RWPE1 (cell line): ENCODE results near the gene SEPHS1.
"Not testable (repeated sequence)": the region's sequence is repeated elsewhere in the genome, so short reads cannot be mapped to it uniquely, and the experiment has no call there.

Experiments
- CTCF ChIA-PET: fragments of 350-600 bp; sonication (Branson Sonifier 250); formaldehyde crosslinking; extraction: SDS; loops from one replicate; lab custom pipeline; 2021; lab: Yijun Ruan, JAX
- POLR2A ChIA-PET: fragments of 400-600 bp; formaldehyde crosslinking; extraction: SDS; loops from one replicate; lab custom pipeline; 2020; ENCODE audit warnings: antibody characterized with exemption; ENCODE audit not compliant: low non-redundant PET; lab: Yijun Ruan, JAX
- DNase-seq: peaks from one replicate; pipeline ENCODE4 v3.0.0; 2012; ENCODE audit warnings: low spot score
- H3K27ac ChIP-seq: fragments of 450-650 bp; 2 replicates; pipeline ENCODE4 v1.5.1; 2017
- TF ChIP-seq, protein P1 (sequence below): fragments of 450-650 bp; conservative IDR thresholded peaks from 2 replicates; pipeline ENCODE4 v1.5.1; 2017; ENCODE audit warnings: low read depth, mild to moderate bottlenecking

Gene SEPHS1

DNA sequence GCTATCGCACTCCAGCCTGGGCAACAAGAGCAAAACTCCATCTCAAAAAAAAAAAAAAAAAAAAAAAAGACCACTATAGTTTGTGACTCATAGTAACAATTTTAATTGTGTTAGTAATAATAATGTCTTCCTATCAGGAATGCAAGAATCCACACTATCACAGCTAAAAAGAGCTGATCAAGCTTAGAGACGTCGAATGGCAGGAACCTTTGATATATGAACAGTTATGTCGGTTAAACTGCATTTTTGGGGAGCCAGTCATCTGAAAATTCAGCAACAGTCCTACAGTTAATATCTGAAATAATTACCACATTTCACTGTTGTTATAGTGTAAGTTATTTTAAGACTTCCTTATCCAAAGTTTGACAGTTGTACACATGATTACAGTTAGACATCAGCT, 57.0 kb downstream of the SEPHS1 start:
- POLR2A ChIA-PET = no interaction called here

DNA sequence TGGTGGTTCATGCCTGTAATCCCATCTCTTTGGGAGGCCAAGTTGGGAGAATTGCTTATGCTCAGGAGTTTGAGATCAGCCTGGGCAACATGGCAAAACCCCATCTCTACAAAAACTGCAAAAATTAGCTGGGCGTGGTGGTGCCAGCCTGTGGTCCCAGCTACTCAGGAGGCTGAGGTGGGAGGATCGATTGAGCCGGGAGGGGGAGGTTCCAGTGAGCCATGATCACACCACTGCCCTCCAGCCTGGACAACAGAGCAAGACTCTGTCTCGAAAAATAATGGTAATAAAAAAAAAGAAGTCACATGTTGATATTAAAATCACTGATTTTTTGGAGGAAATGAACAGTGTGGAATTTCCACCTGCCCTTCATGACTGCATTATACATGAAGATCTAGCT, 64.0 kb downstream of the SEPHS1 start:
- ChIA-PET CTCF (interaction anchor here (0.7 kb wide), 1 partner anchor 13 kb away, joined by 7 read pairs; no protein-coding TSS in a partner anchor), POLR2A (no interaction called here)
- H3K27ac ChIP-seq = no peak overlapping the region
- no peak for DNase-seq
- TF ChIP-seq, protein P1, sequence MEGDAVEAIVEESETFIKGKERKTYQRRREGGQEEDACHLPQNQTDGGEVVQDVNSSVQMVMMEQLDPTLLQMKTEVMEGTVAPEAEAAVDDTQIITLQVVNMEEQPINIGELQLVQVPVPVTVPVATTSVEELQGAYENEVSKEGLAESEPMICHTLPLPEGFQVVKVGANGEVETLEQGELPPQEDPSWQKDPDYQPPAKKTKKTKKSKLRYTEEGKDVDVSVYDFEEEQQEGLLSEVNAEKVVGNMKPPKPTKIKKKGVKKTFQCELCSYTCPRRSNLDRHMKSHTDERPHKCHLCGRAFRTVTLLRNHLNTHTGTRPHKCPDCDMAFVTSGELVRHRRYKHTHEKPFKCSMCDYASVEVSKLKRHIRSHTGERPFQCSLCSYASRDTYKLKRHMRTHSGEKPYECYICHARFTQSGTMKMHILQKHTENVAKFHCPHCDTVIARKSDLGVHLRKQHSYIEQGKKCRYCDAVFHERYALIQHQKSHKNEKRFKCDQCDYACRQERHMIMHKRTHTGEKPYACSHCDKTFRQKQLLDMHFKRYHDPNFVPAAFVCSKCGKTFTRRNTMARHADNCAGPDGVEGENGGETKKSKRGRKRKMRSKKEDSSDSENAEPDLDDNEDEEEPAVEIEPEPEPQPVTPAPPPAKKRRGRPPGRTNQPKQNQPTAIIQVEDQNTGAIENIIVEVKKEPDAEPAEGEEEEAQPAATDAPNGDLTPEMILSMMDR = no peak

More for the DNA sequence above, 57.0 kb downstream of the SEPHS1 start:
- TF ChIP-seq, protein P1 = no peak
- CTCF ChIA-PET = no interaction called here
- DNase-seq = no peak
- H3K27ac ChIP-seq = no peak overlapping the region

DNA sequence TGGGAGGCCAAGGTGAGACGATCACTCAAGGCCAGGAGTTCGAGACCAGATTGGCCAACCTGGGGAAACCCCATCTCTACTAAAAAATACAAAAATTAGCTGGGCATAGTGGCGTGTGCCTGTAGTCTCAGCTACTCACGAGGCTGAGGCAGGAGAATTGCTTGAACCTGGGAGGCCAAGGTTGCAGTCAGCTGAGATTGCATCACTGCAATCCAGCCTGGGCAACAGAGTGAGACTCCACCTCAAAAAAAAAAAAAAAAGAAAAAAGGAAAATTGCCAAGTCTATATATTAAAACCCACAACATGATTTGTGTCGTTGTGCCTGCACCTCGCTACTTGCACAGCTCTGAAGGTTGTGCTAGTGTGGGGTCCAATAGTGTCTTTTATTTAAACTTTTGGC, 65.7 kb downstream of the SEPHS1 start:
- DNase-seq, CTCF ChIA-PET, H3K27ac ChIP-seq, POLR2A ChIA-PET: not testable (repeated sequence)

DNA sequence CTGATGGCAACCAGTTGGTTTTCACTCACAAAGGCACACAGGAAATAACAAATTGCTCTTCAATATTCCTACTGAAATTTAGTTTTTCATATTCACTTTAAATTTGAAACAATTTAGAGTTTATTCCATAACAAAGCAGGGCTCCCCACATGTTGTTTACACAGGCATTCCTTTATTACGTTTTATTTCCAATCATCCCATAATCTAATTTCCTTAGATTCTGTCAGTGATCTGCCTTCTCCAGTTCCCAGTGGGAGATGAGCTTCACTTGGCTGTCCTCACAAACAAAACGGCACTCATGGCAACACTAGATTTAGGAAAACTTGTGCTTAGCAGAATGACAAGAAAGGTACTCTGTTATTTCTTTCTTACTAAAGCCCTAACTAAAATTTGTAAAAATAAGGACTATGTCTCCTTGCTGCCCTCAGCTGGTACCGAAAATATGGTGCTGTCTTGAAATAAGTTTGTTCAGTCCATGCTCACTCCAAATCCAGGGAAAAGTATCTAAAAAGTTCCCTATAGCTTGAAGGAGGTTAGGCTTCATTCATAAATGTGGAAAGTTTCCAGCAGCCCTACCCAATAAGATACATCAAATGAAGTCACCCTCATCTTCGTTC, 71.2 kb downstream of the SEPHS1 start:
- ChIA-PET CTCF (interaction anchor here (0.6 kb wide), 2 partner anchors 18 to 108 kb away, joined by 3 to 4 read pairs; no protein-coding TSS in a partner anchor), POLR2A (interaction anchor here (0.7 kb wide), 1 partner anchor 13 kb away, joined by 3 read pairs; no protein-coding TSS in a partner anchor)
- DNase-seq = no peak
- TF ChIP-seq, protein P1 = no peak
- H3K27ac ChIP-seq = no peak overlapping the region

DNA sequence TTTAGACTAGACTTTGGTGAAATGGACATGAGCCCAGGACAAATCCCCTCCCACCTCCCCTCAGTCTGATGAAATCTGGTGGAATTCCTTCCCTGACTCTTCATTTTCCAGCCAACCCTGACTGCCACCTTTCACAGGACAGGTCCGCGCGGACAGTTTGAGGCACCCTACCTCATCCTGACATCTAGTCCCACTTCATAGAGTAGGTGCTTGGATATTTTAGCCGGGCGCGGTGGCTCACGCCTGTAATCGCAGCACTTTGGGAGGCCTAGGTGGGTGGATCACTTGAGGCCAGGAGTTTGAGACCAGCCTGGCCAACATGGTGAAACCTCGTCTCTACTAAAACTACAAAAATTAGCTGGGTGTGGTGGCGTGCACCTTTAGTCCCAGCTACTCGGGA, 71.9 kb downstream of the SEPHS1 start:
- H3K27ac ChIP-seq, DNase-seq, CTCF ChIA-PET, POLR2A ChIA-PET: not testable (repeated sequence)

DNA sequence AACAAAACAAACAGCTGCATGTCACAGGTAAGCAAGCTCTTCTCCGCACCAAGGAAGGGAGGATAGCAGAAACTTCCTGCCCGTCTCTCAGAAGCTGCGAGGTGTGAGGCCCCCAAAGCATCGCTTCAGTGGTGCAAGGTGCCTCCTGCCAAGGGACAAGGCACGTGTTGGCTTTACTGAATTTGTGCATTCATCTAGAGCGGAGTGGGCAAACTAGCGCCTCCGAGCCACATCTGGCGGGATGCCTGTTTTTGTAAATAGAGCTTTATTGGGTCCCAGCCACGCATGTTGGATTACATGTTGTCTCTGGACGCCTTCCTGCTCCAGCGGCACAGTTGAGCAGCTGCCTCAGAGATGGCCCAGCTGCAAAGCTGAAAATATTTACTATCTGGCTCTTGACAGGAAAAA, 75.9 kb downstream of the SEPHS1 start:
- CTCF ChIA-PET = no interaction called here
- TF ChIP-seq, protein P1 = no peak
- H3K27ac ChIP-seq = no peak overlapping the region
- DNase-seq = no peak
- POLR2A ChIA-PET = interaction anchor here (0.6 kb wide), 1 partner anchor 446 kb away, joined by 12 read pairs; no protein-coding TSS in a partner anchor

DNA sequence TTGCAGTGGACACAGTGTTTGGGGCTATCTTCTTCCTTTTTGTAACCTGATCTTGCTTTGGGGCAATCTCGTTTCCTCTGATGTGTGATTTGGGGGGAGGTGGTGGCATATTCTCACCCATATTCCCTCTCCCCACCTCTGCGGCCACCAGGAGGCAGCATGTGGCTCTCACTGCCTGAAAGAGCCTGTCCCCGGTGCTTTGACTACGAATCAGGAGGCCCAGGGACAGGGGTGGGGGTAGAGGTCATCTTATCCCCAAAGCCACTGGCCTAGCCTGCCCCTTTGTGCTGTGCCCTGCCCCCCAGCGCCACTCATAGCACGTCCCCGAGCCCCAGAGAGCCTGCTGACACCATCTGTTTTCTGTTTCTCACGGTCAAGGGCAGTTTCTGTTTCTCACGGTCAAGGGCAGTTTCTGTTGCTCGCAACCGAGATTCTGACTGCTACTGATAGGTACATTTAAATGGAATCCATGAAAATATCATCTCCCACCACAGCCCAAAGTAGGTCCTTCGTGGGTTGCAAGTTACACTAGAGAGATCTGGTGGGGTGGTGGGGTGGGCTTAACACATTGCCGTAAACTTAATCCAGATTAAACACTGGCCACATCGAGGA, 76.4 kb downstream of the SEPHS1 start:
- POLR2A ChIA-PET = no interaction called here
- no peak for DNase-seq
- TF ChIP-seq, protein P1 = no peak
- CTCF ChIA-PET = no interaction called here
- H3K27ac ChIP-seq = no peak overlapping the region
